Hepatocyte (in vitro differentiated cells): ENCODE data around the gene SLC1A3.

Experiments
- CTCF ChIP-seq: fragments of 200-600 bp; sonication (generic); IDR thresholded peaks from 2 replicates; pipeline ENCODE4 v1.5.1; 2016; ENCODE audit warnings: antibody characterized with exemption, mild to moderate bottlenecking; ENCODE audit not compliant: poor library complexity
- EZH2 ChIP-seq: fragments of 200-600 bp; sonication (generic); IDR thresholded peaks from 2 replicates; pipeline ENCODE4 v1.6.1; 2016; ENCODE audit warnings: antibody characterized with exemption, mild to moderate bottlenecking, borderline replicate concordance
- EZH2phosphoT487 ChIP-seq: fragments of 200-600 bp; sonication (generic); IDR thresholded peaks from one replicate; pipeline ENCODE4 v1.6.1; 2018; ENCODE audit warnings: antibody characterized with exemption, mild to moderate bottlenecking, low read depth, moderate library complexity; ENCODE audit not compliant: unreplicated experiment, severe bottlenecking

GRCh38 chr5:36669015-36669651 is 62.7 kb downstream of the SLC1A3 start:
- TF ChIP-seq EZH2phosphoT487 (no peak), CTCF (no peak), EZH2 (no peak)
